ENCODE data around the gene HGF. TPM values are rescaled to one million over a fixed set of nuclear protein-coding genes. Genes with fewer than 3 reads are reported as not detected.

HGF gene
- total RNA-seq, 2 experiments from 2014 or later, result not detected

DNA sequence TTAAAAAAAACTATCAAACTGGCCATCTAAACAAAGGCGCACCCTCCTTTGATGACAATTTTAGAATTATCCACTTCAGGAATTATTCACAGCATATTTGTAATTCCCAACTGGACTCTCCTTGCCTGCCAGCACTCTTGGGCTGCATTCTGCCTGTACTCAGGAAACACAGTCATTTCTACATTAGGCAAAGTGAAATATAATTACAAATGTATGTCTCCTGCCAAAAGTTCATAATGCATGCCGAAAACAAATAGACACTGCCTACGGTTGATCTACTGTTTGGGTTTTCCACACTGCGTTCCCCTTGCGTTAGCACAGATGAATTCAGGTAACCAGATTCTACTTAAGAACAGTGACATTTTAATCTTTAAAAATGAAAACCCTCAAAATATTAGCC is 1.9 kb downstream of the HGF start:
- Histone ChIP-seq H3K36me3 (ENCODE audit: insufficient read depth, low read length) (no peaks in the 10 kb centered on the region), H3K4me3 (ENCODE audit: low read depth, low read length, poor library complexity, severe bottlenecking) (no peak overlapping the region), H3K9me2 (ENCODE audit: insufficient read depth, low read length) (no peaks in the 10 kb centered on the region), H3K4me1 (ENCODE audit: insufficient read depth, low read length, poor library complexity, severe bottlenecking) (no peaks in the 10 kb centered on the region), H3K4me2 (ENCODE audit: low read length) (no peak overlapping the region), H3K27ac (ENCODE audit: low read depth, low read length, poor library complexity, severe bottlenecking) (no peak overlapping the region), H4K20me1 (ENCODE audit: insufficient read depth, low read length) (no peaks in the 10 kb centered on the region), H3K9me3 (ENCODE audit: low read length) (no peaks in the 10 kb centered on the region), H2AFZ (ENCODE audit: low read length) (no peak overlapping the region), H3K79me2 (ENCODE audit: insufficient read depth, low read depth, low read length) (no peaks in the 10 kb centered on the region)
- intact Hi-C loops (cut with micrococcal nuclease; ENCODE audit: unreplicated experiment), result no loop called here
- no TSS peak for BruUV-seq (replicated peaks)
- ChIA-PET CTCF (ENCODE audit: unreplicated experiment) (no interaction called here), POLR2A (no interaction called here)
- TF ChIP-seq, protein P1, sequence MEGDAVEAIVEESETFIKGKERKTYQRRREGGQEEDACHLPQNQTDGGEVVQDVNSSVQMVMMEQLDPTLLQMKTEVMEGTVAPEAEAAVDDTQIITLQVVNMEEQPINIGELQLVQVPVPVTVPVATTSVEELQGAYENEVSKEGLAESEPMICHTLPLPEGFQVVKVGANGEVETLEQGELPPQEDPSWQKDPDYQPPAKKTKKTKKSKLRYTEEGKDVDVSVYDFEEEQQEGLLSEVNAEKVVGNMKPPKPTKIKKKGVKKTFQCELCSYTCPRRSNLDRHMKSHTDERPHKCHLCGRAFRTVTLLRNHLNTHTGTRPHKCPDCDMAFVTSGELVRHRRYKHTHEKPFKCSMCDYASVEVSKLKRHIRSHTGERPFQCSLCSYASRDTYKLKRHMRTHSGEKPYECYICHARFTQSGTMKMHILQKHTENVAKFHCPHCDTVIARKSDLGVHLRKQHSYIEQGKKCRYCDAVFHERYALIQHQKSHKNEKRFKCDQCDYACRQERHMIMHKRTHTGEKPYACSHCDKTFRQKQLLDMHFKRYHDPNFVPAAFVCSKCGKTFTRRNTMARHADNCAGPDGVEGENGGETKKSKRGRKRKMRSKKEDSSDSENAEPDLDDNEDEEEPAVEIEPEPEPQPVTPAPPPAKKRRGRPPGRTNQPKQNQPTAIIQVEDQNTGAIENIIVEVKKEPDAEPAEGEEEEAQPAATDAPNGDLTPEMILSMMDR (conservative IDR thresholded peaks at IDR 0.05; ENCODE audit: low read length), result no peak
- no peak for TF ChIP-seq EZH2phosphoT487 (IDR thresholded peaks at IDR 0.05; ENCODE audit: borderline replicate concordance, low read depth, low read length)
- no peak for DNase-seq (ENCODE audit: low spot score)

DNA sequence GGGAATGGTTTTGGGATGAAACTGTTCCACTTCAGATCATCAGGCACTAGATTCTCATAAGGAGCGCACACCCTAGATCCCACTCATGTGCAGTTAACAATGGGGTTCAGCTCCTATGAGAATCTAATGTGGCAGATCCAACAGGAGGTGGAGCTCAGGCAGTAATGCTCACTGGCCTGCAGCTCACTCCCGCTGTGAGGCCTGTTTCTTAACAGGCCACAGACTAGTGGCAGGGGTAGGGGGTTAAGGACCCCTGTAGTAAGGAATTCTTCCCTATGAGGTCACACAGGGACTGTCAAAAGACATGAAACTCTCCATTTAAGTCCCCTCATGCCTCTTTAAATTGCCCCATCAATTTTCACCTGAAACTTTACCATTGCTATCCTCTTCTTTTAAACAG is 8.0 kb downstream of the HGF start:
- BruUV-seq (replicated peaks), result no TSS peak
- no peaks in the 10 kb centered on the region for H3K9me2 ChIP-seq (ENCODE audit: insufficient read depth, low read length)
- H3K79me2 ChIP-seq (ENCODE audit: insufficient read depth, low read depth, low read length), result no peaks in the 10 kb centered on the region
- no peak overlapping the region for H2AFZ ChIP-seq (ENCODE audit: low read length)
- H3K4me1 ChIP-seq (ENCODE audit: insufficient read depth, low read length, poor library complexity, severe bottlenecking), result no peaks in the 10 kb centered on the region
- no peak overlapping the region for H3K4me3 ChIP-seq (ENCODE audit: low read depth, low read length, poor library complexity, severe bottlenecking)
- CTCF ChIA-PET (ENCODE audit: unreplicated experiment), result no interaction called here
- no peak overlapping the region for H3K4me2 ChIP-seq (ENCODE audit: low read length)
- H4K20me1 ChIP-seq (ENCODE audit: insufficient read depth, low read length), result no peaks in the 10 kb centered on the region
- intact Hi-C loops (cut with micrococcal nuclease; ENCODE audit: unreplicated experiment), result no loop called here
- no peaks in the 10 kb centered on the region for H3K36me3 ChIP-seq (ENCODE audit: insufficient read depth, low read length)
- TF ChIP-seq, protein P1 (conservative IDR thresholded peaks at IDR 0.05; ENCODE audit: low read length), result no peak
- no peak for TF ChIP-seq EZH2phosphoT487 (IDR thresholded peaks at IDR 0.05; ENCODE audit: borderline replicate concordance, low read depth, low read length)
- no peak for DNase-seq (ENCODE audit: low spot score)
- no peaks in the 10 kb centered on the region for H3K9me3 ChIP-seq (ENCODE audit: low read length)
- POLR2A ChIA-PET, result no interaction called here
- no peak overlapping the region for H3K27ac ChIP-seq (ENCODE audit: low read depth, low read length, poor library complexity, severe bottlenecking)

DNA sequence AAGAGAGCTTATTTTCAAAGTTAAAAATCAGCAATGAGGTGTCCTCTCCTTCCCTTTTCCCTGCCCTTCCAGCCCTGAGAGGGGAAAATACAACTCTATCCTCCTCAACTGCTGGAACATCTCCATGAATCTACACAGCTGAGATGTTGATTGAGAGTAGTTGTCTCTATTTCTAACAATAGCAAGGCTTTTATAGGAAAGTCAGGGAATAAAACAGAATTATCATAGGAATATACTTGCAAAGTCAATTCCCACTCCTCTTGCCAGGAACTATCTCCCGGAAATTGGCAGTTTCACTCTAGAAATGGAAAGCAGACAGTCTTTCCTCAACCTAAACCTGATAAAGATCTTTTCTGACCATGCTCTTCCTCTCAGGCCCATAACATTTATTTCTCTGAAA is 8.8 kb downstream of the HGF start:
- intact Hi-C loops (cut with micrococcal nuclease; ENCODE audit: unreplicated experiment), result no loop called here
- BruUV-seq (replicated peaks), result no TSS peak
- CTCF ChIA-PET (ENCODE audit: unreplicated experiment), result no interaction called here

More for the DNA sequence above, 8.8 kb downstream of the HGF start:
- Histone ChIP-seq H3K27ac (ENCODE audit: low read depth, low read length, poor library complexity, severe bottlenecking) (no peak overlapping the region), H3K4me2 (ENCODE audit: low read length) (no peak overlapping the region), H4K20me1 (ENCODE audit: insufficient read depth, low read length) (no peaks in the 10 kb centered on the region), H3K4me1 (ENCODE audit: insufficient read depth, low read length, poor library complexity, severe bottlenecking) (no peaks in the 10 kb centered on the region), H3K9me2 (ENCODE audit: insufficient read depth, low read length) (no peaks in the 10 kb centered on the region), H3K4me3 (ENCODE audit: low read depth, low read length, poor library complexity, severe bottlenecking) (no peak overlapping the region), H3K79me2 (ENCODE audit: insufficient read depth, low read depth, low read length) (no peaks in the 10 kb centered on the region), H3K9me3 (ENCODE audit: low read length) (no peaks in the 10 kb centered on the region), H3K36me3 (ENCODE audit: insufficient read depth, low read length) (no peaks in the 10 kb centered on the region), H2AFZ (ENCODE audit: low read length) (no peak overlapping the region)
- POLR2A ChIA-PET, result no interaction called here
- DNase-seq (ENCODE audit: low spot score), result no peak
- TF ChIP-seq, protein P1 (conservative IDR thresholded peaks at IDR 0.05; ENCODE audit: low read length), result no peak
- no peak for TF ChIP-seq EZH2phosphoT487 (IDR thresholded peaks at IDR 0.05; ENCODE audit: borderline replicate concordance, low read depth, low read length)
